Astrocyte (in vitro differentiated cells and primary cell): ENCODE measurements around the gene AGPAT3. TPM values are rescaled to one million over a fixed set of nuclear protein-coding genes. Genes with fewer than 3 reads are reported as not detected.

Experiments used
- DNase-seq: peaks from one replicate; pipeline ENCODE4 v3.0.0-alpha.2; 2010; ENCODE audit warnings: low read depth
- FAIRE-seq: peaks from 2 replicates; lab custom pipeline; 2011; peaks lifted over from hg19 to GRCh38; lab: Jason Lieb, UNC
- H2AFZ ChIP-seq: 2 replicates; pipeline ENCODE4 v1.6.0; 2012; ENCODE audit warnings: low read depth, low read length, inconsistent platforms
- H3K27ac ChIP-seq: 2 replicates; pipeline ENCODE4 v1.5.1; 2011; ENCODE audit warnings: low read depth, low read length, inconsistent platforms
- H3K27me3 ChIP-seq: 2 replicates; pipeline ENCODE4 v1.6.0; 2011; ENCODE audit warnings: low read length, inconsistent platforms; ENCODE audit not compliant: insufficient read depth
- H3K36me3 ChIP-seq: 2 replicates; pipeline ENCODE4 v1.5.1; 2011; ENCODE audit warnings: low read length, inconsistent platforms; ENCODE audit not compliant: insufficient read depth
- H3K4me1 ChIP-seq: 2 replicates; pipeline ENCODE4 v1.5.1; 2011; ENCODE audit warnings: low read length, inconsistent platforms; ENCODE audit not compliant: insufficient read depth
- H3K4me2 ChIP-seq: 2 replicates; pipeline ENCODE4 v1.6.0; 2012; ENCODE audit warnings: low read length, inconsistent platforms
- H3K4me3 ChIP-seq: 2 replicates; pipeline ENCODE4 v1.5.1; 2011; ENCODE audit warnings: low read depth, mild to moderate bottlenecking, low read length, inconsistent platforms; ENCODE audit not compliant: insufficient read depth
- H3K79me2 ChIP-seq: 2 replicates; pipeline ENCODE4 v1.6.0; 2012; ENCODE audit warnings: mild to moderate bottlenecking, low read length, inconsistent platforms; ENCODE audit not compliant: insufficient read depth
- H3K9ac ChIP-seq: 2 replicates; pipeline ENCODE4 v1.6.0; 2012; ENCODE audit warnings: mild to moderate bottlenecking, low read length, inconsistent platforms
- H3K9me3 ChIP-seq: 2 replicates; pipeline ENCODE4 v1.5.1; 2012; ENCODE audit warnings: low read depth, mild to moderate bottlenecking, low read length, inconsistent platforms; ENCODE audit not compliant: insufficient read depth
- H4K20me1 ChIP-seq: 2 replicates; pipeline ENCODE4 v1.6.0; 2012; ENCODE audit warnings: low read length, inconsistent platforms; ENCODE audit not compliant: insufficient read depth
- H3K27ac Mint-ChIP-seq: one replicate; pipeline ENCODE4 v1.8.0; 2021; ENCODE audit warnings: mild to moderate bottlenecking, mixed read lengths; ENCODE audit not compliant: unreplicated experiment
- H3K27me3 Mint-ChIP-seq: one replicate; pipeline ENCODE4 v1.8.0; 2021; ENCODE audit warnings: low read depth, mixed read lengths; ENCODE audit not compliant: unreplicated experiment
- H3K36me3 Mint-ChIP-seq: one replicate; pipeline ENCODE4 v1.8.0; 2021; ENCODE audit warnings: low read depth, mixed read lengths; ENCODE audit not compliant: unreplicated experiment
- H3K4me1 Mint-ChIP-seq: one replicate; pipeline ENCODE4 v1.8.0; 2021; ENCODE audit warnings: low read depth, mixed read lengths; ENCODE audit not compliant: unreplicated experiment
- H3K4me3 Mint-ChIP-seq: one replicate; pipeline ENCODE4 v1.8.0; 2021; ENCODE audit warnings: mild to moderate bottlenecking, moderate library complexity, mixed read lengths; ENCODE audit not compliant: unreplicated experiment
- H3K9me3 Mint-ChIP-seq: one replicate; pipeline ENCODE4 v1.8.0; 2021; ENCODE audit warnings: mild to moderate bottlenecking, mixed read lengths; ENCODE audit not compliant: unreplicated experiment
- CTCF ChIP-seq: IDR thresholded peaks from 2 replicates; pipeline ENCODE4 v1.5.1; 2011; ENCODE audit warnings: low read depth, mild to moderate bottlenecking, inconsistent platforms, low read length, moderate library complexity; ENCODE audit not compliant: insufficient read depth
- EZH2 ChIP-seq: IDR thresholded peaks from 2 replicates; pipeline ENCODE4 v1.6.1; 2012; ENCODE audit warnings: mild to moderate bottlenecking, low read length, inconsistent platforms; ENCODE audit not compliant: insufficient read depth
- total RNA-seq: library from RNA; stranded (reverse); gene quantifications from 2 replicates; pipeline ENCODE4 v1.2.1, GENCODE V29; 2021

Gene AGPAT3
- total RNA-seq, 1 donor from 2014 or later, result 34.7 TPM

GRCh38 chr21:43972850-43973633 lies 108.0 kb downstream of the AGPAT3 start:
- Histone ChIP-seq H2AFZ (no peak overlapping the region), H3K4me2 (no peak overlapping the region), H3K79me2 (no peaks in the 10 kb centered on the region), H3K4me3 (no peak overlapping the region), H4K20me1 (peaks cover 8% of the 10 kb centered on the region), H3K27ac (no peak overlapping the region), H3K9ac (no peak overlapping the region), H3K9me3 (no peaks in the 10 kb centered on the region), H3K4me1 (peaks cover 4% of the 10 kb centered on the region), H3K27me3 (no peaks in the 10 kb centered on the region), H3K36me3 (no peaks in the 10 kb centered on the region)
- H3K36me3 Mint-ChIP-seq, result peaks cover 13% of the 10 kb centered on the region
- no peak overlapping the region for H3K4me3 Mint-ChIP-seq
- H3K27ac Mint-ChIP-seq, result no peak overlapping the region
- no peak for DNase-seq
- TF ChIP-seq CTCF, result no peak
- no peak for TF ChIP-seq EZH2
- no peak for FAIRE-seq
- no peaks in the 10 kb centered on the region for H3K27me3 Mint-ChIP-seq
- no peaks in the 10 kb centered on the region for H3K4me1 Mint-ChIP-seq
- no peaks in the 10 kb centered on the region for H3K9me3 Mint-ChIP-seq

- H3K27me3 Mint-ChIP-seq, result no peaks in the 10 kb centered on the region
- Histone ChIP-seq H3K79me2 (no peaks in the 10 kb centered on the region), H3K9ac (no peak overlapping the region), H4K20me1 (peaks cover 8% of the 10 kb centered on the region), H3K9me3 (no peaks in the 10 kb centered on the region), H2AFZ (no peak overlapping the region), H3K4me1 (peaks cover 4% of the 10 kb centered on the region), H3K36me3 (peaks cover 3% of the 10 kb centered on the region), H3K27me3 (no peaks in the 10 kb centered on the region), H3K4me2 (no peak overlapping the region), H3K4me3 (no peak overlapping the region), H3K27ac (no peak overlapping the region)
- H3K4me1 Mint-ChIP-seq, result no peaks in the 10 kb centered on the region
- no peaks in the 10 kb centered on the region for H3K9me3 Mint-ChIP-seq
- H3K27ac Mint-ChIP-seq, result no peak overlapping the region
- DNase-seq (no peak), FAIRE-seq (no peak)
- TF ChIP-seq CTCF, result no peak
- TF ChIP-seq EZH2, result no peak
- no peak overlapping the region for H3K4me3 Mint-ChIP-seq
- H3K36me3 Mint-ChIP-seq, result peaks cover 12% of the 10 kb centered on the region
Measured at GRCh38 chr21:43973634-43973955, 108.6 kb downstream of the AGPAT3 start.

GRCh38 chr21:43974791-43975468 lies 109.9 kb downstream of the AGPAT3 start:
- Histone ChIP-seq H3K4me2 (peak overlapping the region; percentile 26), H3K27ac (no peak overlapping the region), H4K20me1 (peaks cover 8% of the 10 kb centered on the region), H3K9me3 (no peaks in the 10 kb centered on the region), H3K36me3 (peaks cover 3% of the 10 kb centered on the region), H3K27me3 (no peaks in the 10 kb centered on the region), H2AFZ (no peak overlapping the region), H3K79me2 (no peaks in the 10 kb centered on the region), H3K4me3 (no peak overlapping the region), H3K4me1 (peaks cover 4% of the 10 kb centered on the region), H3K9ac (no peak overlapping the region)
- no peak for TF ChIP-seq CTCF
- no peak for TF ChIP-seq EZH2
- FAIRE-seq (no peak), DNase-seq (no peak)
- Mint-ChIP-seq H3K27me3 (no peaks in the 10 kb centered on the region), H3K4me1 (peaks cover 2% of the 10 kb centered on the region), H3K4me3 (no peak overlapping the region), H3K27ac (no peak overlapping the region), H3K9me3 (no peaks in the 10 kb centered on the region), H3K36me3 (peaks cover 12% of the 10 kb centered on the region)
